Sigmoid colon (tissue), 4 donors: ENCODE results near the gene ATXN7.

ENCODE experiments used
- CTCF ChIP-seq, 4 experiments: fragments of 450-650 bp in 3 of 4; fragments of 200-600 bp in 1 of 4; IDR thresholded peaks; one replicate each; pipeline ENCODE4 v1.5.1; 2016 to 2019; ENCODE audit warnings: antibody characterized with exemption in 4 of 4, mild to moderate bottlenecking in 3 of 4, moderate library complexity in 2 of 4
- EP300 ChIP-seq, 4 donors: sonication (generic); formaldehyde crosslinking; IDR thresholded peaks; one replicate each; pipeline ENCODE4 v1.6.1; 2017; ENCODE audit warnings: antibody characterized with exemption in 4 of 4
- POLR2A ChIP-seq, 2 donors: fragments of 450-650 bp; IDR thresholded peaks; one replicate each; pipeline ENCODE4 v1.6.1; 2016; ENCODE audit warnings: antibody characterized with exemption in 2 of 2, mild to moderate bottlenecking in 2 of 2, moderate library complexity in 2 of 2
- POLR2AphosphoS5 ChIP-seq, 4 donors: sonication (generic); formaldehyde crosslinking; IDR thresholded peaks; one replicate each; pipeline ENCODE4 v1.6.1; 2017; ENCODE audit warnings: antibody characterized with exemption in 4 of 4

DNA sequence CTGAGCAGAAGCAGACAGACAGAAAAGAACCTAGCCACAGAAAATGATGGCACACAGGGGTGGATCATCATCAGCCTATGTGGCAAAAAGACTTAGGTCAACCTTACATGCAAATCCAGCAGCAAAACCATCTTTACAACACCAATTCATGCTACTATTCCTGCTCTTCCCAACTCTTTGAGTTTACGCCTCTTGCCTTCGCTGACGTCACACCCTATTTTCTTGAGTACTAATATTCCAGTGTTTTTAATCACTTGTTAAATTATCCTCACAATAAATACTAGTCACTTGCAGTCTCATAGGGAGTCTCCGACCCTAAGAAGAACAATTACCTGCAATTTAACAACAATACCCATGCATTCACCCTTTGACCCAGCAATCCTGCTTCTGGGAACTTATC is 165.6 kb downstream of the ATXN7 start:
- TF ChIP-seq POLR2A (IDR thresholded peaks at IDR 0.05) (no peak), CTCF (IDR thresholded peaks at IDR 0.05) (no peak), POLR2AphosphoS5 (IDR thresholded peaks at IDR 0.05) (no peak), EP300 (IDR thresholded peaks at IDR 0.05) (no peak)
